ENCODE data around the gene AKAIN1.

- TF ChIP-seq EZH2phosphoT487 (IDR thresholded peaks at IDR 0.05; ENCODE audit: borderline replicate concordance, low read depth) (no peak), YY1 (IDR thresholded peaks at IDR 0.05; ENCODE audit: low read depth) (no peak), CTCF (IDR thresholded peaks at IDR 0.05) (no peak)
These were observed 54.9 kb downstream of the AKAIN1 start for GRCh38 chr18:5142131-5142530.
